Fibroblast of gingiva (primary cell): ENCODE measurements around the gene CHFR.
A peak's percentile ranks its signal among the peaks of the same experiment; 100 is the strongest.
"Not testable (repeated sequence)": the region's sequence is repeated elsewhere in the genome, so short reads cannot be mapped to it uniquely, and the experiment has no call there.

Experiments
- DNase-seq: peaks from one replicate; pipeline ENCODE4 v3.0.0-alpha.2; 2011; ENCODE audit warnings: low read depth

The CHFR gene

DNA sequence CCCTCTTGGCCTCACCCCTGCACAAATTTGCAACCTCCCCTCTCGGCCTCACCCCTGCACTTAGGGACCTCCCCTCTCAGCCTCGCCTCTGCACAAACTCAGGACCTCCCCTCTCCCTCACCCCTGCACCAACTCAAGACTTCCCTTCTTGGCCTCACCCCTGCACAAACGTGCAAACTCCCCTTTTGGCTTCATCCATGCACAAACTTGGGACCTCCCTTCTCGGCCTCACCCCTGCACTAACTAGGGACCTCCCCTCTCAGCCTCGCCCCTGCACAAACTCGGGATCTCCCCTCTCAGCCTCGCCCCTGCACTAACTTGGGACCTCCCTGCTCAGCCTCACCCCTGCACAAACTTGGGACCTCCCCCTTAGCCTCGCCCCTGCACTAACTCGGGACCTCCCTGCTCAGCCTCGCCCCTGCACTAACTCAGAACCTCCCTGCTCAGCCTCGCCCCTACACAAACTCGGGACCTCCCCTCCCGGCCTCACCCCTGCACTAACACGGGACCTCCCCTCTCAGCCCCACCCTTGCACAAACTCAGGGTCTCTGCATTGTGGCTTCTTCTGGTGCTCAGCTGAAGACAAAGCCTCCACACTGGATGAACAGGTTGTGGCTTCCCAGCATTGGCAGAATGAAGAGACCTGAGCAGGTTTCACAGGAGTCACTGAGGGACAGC, 47.7 kb downstream of the CHFR start:
- DNase-seq, result no peak

DNA sequence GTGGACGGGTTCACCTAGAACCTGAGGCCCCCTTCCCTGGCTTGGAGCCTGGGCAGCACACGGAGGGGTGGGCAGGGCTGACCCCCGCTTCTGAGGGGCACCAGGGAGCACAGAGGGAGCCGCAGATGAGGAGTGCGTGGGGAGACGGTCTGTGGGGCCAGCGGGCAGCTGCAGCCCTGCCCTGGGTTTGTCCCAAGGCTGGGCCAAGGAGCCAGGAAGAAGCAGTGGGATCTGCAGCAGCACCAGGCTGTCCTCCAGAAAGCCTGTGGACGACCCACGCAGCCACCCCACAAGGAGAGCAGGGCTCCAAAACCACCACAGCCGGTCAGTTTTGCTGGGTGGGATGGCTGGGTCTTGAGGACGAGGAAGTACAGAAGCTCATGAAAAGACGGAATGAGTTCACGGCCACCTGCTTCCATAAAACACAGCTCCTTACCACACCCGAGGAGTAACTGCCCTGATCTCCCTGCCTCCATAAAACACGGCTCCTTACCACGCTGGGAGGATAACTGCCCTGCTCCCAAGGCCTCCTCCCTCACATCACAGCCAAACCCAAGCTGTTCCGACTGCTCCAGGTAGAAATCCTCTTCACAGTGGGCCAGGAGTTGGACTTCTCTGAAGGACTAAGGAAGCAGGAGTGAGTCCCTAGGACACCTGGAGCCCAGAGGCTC, 48.9 kb downstream of the CHFR start:
- no peak for DNase-seq

GRCh38 chr12:132837693-132838409, 49.6 kb downstream of the CHFR start:
- DNase-seq, result peak; percentile 35

GRCh38 chr12:132836795-132837331, 50.5 kb downstream of the CHFR start:
- DNase-seq, result no peak

- not testable (repeated sequence) for DNase-seq
Observed at GRCh38 chr12:132836230-132836629, 51.2 kb downstream of the CHFR start.

DNA sequence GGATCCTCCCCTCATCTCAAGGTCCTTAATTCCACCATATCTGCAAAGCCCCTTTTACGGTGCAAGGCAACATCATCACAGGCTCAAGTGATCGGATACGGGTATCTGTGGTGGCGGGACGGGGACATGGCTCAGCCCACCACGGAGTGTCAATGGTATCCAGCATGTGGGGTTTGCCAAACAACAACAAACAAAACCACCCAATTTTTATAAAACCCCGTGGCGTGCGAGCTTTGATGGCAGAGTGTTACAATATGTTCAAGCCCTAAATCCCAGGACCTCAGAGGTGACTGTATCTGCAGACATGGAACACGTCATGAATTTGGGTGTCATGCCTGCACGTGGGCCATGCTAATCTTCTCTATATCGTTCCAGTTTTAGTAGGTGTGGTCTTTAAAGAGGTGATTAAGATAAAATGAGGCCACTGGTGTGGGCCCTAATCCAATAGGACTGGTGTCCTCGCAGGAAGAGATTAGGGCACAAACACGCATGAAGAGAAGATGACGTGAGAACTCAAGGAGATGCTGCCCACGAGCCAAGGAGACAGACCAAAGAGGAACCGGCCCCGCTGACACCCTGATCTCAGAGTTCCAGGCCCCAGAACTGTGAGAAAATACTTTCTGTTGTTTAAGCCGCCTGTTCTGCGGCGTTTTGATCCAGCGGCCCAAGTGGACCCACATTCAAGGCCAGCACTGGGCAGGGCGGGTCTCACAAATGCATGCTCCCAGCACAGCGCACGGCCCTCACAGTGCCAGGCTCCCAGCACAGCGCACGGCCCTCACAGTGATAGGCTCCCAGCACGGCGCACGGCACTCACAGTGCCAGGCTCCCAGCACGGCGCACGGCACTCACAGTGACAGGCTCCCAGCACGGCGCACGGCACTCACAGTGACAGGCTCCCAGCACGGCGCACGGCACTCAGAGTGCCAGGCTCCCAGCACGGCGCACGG, 52.1 kb downstream of the CHFR start:
- no peak for DNase-seq

DNA sequence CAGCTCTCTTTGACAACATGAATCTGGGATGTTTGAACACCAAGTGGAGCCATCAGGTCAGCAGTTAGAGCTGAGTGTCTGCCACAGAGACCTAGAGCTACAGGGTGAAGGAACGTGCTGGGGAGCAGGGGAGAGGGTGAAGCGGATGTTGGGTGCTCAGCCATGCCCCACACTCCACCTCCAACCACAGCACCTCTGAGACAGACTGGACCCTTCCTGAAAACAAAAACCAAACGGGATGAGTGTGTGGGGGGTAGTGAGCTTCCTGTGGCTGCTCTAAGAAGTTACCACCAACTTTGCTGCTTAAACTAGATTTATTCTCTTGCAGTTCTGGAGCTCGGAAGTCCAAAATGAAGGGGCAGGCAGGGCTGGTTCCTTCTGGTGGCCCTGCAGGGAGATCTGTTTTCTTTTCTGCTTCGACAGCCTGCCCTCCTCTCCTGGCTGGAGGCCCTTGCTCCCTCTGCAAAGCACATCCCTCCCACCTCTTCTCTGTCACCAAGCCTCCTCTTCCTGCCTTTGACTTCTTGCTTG, 53.2 kb downstream of the CHFR start:
- DNase-seq, result no peak

- no peak for DNase-seq
Observed at GRCh38 chr12:132833341-132833740, 54.1 kb downstream of the CHFR start.

DNA sequence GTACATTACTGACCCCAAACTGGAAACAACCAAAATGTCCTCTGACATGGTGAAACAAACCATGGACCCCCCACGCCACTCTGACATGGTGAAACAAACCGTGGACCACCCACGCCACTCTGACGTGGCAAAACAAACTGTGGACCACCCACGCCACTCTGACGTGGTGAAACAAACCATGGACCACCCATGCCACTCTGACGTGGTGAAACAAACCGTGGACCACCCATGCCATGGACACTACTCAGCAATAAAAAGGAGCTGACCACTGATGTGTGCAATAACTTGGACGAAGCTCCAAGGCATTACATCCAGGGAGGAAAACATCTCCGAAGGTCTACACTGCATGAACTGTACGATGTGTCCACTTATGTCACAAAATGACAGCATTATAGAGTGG, 55.6 kb downstream of the CHFR start:
- DNase-seq, result no peak

DNA sequence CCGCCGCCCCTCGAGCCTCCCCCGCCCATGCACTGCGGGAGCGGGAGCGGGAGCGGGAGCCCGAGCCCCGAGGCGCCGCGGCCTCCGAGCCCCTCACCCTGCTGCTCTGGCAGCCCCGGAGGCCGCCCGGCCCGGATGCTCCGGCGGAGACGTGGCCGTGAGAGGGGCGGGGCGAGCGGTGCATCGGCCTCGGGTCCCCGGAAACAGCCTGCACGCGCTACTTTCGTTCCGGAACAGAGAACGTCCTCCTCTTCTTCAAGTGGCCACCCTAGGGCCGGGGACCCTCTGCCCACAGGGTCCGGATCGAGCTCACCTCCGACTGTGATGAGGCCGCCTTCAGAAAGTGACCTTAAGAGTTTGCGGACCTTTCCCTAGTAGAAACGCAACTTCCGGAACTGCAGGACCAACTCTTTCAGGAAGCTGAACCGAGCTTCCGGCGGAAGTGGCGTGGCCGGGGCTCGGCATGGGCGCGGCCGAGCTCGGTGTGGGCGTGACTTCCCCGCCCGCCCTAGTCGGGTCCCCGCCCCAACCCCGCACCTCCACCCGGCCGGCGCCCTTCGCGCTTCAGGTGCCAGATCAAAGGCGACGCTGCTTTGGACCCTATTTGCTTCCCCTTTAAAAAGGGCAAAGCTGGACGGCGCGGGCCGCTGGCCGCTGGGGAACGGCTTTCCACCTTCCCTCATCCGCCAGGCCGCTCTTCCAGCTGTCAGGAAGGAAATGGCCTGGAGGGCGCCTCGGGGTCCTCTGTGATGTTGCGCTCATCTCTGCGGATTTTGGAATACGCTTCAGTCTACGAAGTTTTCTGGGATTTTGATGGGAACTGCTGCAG, 58.5 kb downstream of the CHFR start, which contains the start of gene GOLGA3:
TSS of gene GOLGA3 (minus strand) at position 164 of the 829 bp plus-strand sequence. CDS start 6,741 bp downstream, outside the sequence.
- DNase-seq, result peak; percentile 94

DNA sequence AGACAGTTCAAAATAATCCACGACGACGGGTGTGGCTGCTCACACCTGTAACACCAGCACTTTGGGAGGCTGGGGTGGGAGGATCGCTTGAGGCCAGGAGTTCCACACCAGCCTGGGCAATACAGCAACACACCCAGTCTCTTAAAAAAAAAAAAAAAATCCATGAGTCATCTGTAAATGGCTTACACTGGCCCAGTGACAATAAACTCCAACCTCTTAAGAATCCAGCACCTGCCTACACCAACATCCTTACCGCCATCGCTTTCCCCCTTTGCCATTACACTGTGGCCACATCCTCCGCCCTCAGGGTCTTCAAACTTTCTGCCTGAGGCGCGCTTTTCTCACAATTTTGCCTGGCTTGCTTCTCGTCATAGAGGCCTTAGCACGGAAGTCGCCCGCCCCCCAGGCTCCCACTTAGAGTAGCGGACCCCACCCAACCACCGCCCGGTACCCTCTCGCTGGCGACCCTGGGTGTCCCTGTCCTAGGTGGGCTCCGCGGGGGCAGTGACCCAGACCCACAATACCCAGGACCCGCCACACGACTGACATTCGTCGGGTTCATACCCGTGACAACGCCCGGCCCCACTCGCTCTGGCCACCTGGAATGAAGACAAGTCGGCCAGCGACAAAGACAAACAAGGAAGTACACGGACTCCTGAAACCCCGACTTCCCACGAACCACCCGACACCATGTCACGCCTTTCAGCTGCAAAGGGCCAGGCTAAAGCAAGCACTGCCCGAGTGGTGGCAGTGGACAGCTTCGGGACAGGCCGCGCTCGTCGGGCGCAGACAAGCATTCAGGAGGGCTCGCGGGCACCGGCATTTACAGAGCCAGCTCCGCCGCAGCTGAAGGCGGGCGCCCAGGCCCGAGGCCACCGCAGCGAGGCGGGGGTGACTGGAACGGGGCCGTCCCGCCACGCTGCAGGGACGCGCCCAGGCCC, 59.4 kb downstream of the CHFR start:
- peak; percentile 67 for DNase-seq

- DNase-seq, result no peak
Observed at GRCh38 chr12:132825861-132826260, 61.5 kb downstream of the CHFR start.

- no peak for DNase-seq
Observed at GRCh38 chr12:132825089-132825488, 62.3 kb downstream of the CHFR start.

GRCh38 chr12:132824053-132824452, 63.4 kb downstream of the CHFR start:
- no peak for DNase-seq

DNA sequence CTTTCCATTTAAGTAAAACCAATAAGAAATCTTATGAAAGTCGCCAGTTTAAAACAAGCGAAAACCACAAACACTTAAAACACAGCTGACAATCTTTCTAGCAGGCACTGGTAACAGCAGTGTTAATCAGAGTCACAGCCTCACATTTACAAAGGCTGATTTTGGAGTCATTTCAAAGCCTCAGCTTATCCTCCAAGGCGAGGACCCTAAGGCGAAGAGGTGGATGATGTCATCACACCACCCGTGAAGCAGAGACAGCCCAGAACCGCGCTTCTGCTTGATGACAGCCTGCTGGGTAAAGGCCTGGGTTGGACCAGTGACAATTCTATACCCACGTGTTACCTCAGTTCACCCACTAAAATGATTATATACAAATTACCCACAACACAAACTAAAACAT, 68.8 kb downstream of the CHFR start:
- no peak for DNase-seq

DNA sequence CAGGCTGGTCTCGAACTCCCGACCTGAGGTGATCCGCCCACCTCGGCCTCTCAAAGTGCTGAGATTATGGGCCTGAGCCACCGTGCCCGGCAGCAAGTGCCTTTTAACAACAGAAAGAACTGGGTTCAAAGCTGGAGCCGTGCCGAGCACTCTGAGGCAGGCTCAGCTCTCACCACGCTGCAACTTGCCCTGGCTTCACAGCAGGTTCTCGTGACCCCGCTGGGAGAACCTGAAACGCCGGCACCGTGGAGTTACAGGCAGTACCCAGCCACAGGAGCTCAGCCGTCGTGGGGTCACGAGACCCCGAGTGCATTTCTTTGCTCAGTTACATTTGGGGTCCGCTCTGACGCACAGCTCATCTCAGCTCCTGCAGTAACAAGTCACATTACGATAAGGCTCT, 73.2 kb downstream of the CHFR start:
- no peak for DNase-seq

DNA sequence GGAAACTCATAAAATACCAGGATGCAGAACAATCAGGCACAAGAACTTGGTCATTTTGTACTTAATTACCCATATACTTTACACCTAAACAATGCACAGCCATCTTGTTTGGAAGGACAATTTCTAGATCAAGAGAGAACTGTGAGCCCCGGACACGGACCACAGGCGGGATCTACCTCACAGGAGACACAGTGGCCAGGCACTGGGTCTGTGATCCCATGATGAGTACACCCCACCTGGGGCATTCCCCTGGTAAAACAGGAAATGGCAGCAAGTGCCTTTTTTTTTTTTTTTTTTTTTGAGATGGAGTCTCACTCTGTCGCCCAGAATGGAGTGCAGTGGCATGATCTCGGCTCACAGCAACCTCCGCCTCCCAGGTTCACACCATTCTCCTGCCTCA, 74.0 kb downstream of the CHFR start:
- DNase-seq, result no peak

GRCh38 chr12:132812631-132813305, 74.6 kb downstream of the CHFR start:
- peak; percentile 36 for DNase-seq

GRCh38 chr12:132809391-132809790, 78.0 kb downstream of the CHFR start:
- DNase-seq, result peak; percentile 29
